Measurements from ENCODE around the gene CCDC172.

Gene CCDC172, protein sequence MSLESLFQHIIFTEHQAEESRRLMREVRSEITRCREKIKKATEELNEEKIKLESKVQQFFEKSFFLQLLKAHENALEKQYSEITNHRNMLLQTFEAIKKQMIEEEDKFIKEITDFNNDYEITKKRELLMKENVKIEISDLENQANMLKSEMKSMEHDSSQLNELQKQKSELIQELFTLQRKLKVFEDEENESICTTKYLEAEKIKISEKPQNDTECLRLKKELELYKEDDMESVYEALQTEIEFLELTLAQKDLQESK

DNA sequence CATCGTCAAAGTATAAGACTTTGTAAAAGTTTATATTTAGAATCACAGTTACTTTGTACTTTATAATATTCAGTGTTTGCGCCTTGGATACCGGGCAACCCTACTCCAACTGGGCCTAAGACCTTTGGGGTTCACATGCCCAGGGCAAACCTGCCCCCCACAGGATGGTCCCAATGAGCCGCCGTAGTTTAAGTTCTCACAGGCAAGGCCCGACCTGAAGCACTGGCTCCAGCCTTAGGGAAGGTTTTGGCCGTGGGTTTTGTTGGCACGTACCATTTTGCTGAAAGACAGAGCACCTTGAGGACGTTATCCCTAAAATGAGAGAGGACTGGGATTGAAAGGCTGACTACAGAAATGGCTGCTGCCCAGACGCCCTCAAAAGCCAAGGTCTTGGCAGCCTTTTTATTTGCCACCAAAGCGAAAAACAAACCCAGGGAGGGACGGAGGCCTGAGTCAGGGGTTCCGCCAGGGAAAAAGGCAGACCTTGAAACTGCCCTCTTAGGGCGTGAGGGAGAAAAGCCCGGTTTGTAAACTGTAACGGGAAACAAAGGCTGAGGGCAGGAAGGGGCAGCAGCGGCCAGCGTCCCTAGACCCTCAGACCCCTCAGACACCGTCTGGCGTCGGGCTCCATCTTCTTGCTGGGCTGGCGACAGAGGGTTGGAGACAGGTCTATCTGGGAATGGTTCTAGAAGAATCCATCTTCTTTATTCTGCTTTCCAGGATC, at the start of gene CCDC172:
Gene CCDC172, plus strand, starts transcription at position 222 of the 724 bp plus-strand sequence. CDS start 564 bp downstream, outside the sequence.
- H3K4me3 ChIP-seq (ENCODE audit: low read length): no peak within 1 kb of the TSS
- TF ChIP-seq, protein P1, sequence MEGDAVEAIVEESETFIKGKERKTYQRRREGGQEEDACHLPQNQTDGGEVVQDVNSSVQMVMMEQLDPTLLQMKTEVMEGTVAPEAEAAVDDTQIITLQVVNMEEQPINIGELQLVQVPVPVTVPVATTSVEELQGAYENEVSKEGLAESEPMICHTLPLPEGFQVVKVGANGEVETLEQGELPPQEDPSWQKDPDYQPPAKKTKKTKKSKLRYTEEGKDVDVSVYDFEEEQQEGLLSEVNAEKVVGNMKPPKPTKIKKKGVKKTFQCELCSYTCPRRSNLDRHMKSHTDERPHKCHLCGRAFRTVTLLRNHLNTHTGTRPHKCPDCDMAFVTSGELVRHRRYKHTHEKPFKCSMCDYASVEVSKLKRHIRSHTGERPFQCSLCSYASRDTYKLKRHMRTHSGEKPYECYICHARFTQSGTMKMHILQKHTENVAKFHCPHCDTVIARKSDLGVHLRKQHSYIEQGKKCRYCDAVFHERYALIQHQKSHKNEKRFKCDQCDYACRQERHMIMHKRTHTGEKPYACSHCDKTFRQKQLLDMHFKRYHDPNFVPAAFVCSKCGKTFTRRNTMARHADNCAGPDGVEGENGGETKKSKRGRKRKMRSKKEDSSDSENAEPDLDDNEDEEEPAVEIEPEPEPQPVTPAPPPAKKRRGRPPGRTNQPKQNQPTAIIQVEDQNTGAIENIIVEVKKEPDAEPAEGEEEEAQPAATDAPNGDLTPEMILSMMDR (conservative IDR thresholded peaks at IDR 0.05; ENCODE audit: low read length): no peak
- DNase-seq (ENCODE audit: low read depth): no peak

DNA sequence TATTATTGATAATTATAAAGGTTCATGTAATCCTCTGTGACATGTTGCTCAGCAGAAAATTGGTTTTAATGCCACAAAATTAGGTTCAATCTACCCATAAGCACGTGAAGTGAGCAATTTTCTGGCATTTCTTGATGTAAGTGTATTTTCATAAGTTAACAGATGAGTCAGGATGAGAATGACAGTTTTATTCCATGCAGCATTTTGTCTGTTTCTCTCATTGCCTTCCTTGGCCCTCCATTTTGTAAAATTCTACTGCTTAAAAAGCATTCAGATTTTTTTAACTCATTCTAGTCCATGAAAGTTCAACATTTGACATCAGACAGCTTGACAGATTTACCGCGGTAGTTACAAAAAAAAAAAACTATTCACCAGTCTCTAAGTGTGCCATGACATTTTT, 47.3 kb upstream of the CCDC172 start:
- DNase-seq (ENCODE audit: low read depth): no peak
- H3K4me3 ChIP-seq (ENCODE audit: low read length): no peak overlapping the region
- TF ChIP-seq, protein P1 (conservative IDR thresholded peaks at IDR 0.05; ENCODE audit: low read length): no peak

DNA sequence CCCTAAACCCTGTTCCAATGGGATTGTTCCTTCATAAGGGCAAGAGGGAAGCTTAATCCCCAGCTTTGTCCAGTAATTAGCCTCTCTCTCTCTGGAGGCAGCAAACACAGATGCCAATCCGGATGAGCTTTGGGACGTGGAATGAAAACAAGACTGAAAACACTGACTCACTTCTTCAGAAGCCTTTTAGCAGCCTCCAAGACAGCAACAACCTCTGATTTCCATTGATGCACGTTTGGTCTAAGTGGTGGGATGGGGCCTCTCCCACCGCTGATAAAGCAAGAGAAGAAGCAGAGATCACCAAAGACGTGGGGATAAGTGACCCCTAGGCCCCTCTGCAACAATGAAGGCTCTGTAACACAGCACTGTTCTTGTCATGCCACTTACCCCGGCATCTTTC, 45.4 kb upstream of the CCDC172 start:
- TF ChIP-seq, protein P1 (conservative IDR thresholded peaks at IDR 0.05; ENCODE audit: low read length): no peak
- peak; percentile 71 for DNase-seq (ENCODE audit: low read depth)
- H3K4me3 ChIP-seq (ENCODE audit: low read length): no peak overlapping the region

DNA sequence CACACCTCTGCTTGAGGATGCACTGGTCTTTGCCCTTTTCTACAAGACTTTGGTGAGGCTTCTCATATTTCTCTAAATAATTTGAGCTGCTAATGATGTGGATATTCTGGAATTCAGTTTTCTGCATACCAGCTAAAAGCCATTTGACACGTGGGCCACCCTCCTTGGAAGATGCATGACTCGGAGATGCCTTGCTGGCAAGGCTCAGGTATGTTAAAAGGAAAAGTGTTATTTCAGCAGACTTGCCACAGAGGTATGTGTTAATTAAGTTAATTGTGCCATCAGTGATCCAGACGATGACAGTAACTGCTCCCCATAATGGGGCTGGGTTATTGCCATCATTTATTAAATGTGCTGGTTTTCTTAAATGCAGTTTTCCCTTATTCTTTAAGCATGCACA, 42.5 kb upstream of the CCDC172 start:
- no peak overlapping the region for H3K4me3 ChIP-seq (ENCODE audit: low read length)
- peak; percentile 31 for DNase-seq (ENCODE audit: low read depth)
- TF ChIP-seq, protein P1 (conservative IDR thresholded peaks at IDR 0.05; ENCODE audit: low read length): no peak

DNA sequence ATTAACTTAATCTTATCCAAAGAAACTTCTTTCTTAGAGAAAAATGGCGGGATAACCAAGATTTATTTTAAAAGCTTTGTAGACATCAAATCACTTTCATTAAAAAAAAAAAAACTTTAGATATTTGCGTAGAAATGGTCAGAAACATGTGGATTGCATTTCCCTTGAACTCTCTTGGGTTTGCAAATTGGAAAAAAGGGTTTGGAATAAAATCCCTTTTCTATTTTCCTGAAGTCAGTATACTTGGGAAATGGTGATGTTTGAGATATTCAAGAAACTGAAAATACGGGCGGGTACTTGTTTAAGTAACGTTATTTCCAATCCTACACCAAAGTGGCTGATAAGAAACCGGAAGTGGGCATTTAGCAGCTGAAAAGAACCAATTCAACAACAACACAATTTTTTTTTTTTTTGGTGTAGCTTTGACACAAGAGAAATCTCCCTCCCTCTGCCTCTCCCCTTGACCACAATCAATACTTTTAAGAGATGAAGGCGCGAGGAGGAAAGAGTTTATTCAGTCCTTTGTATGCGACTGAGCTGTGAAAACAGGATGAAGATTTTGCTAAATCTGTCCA, 37.5 kb upstream of the CCDC172 start:
- TF ChIP-seq, protein P1 (conservative IDR thresholded peaks at IDR 0.05; ENCODE audit: low read length): no peak
- DNase-seq (ENCODE audit: low read depth): no peak
- no peak overlapping the region for H3K4me3 ChIP-seq (ENCODE audit: low read length)

DNA sequence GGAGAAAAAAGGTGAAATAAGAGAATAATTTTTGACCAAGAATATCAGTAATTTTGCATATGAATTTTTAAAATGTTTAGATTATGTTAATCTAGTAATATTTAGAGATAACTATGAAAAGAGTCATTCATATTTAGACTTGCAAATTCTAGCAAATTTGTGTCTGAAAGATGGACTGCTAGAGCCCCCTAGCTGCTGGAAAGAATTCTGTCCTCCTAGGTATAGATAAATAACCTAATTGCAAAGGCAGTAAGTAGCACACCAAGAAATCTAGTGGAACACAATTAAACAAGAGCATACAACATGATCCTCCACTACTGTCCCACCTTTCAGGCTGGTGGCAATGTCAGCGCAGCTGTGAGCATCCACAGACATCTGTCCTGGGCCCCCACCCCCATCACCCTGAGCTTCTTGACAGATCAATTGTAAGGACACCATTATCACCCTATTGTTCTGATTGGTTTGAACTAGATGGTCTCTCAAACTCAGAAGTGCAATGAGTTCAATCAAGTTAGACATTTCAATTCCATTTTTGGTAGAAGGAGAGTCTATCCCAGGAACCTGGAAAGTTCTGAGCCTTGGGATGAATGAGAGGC, 36.2 kb upstream of the CCDC172 start:
- H3K4me3 ChIP-seq (ENCODE audit: low read length): no peak overlapping the region
- TF ChIP-seq, protein P1 (conservative IDR thresholded peaks at IDR 0.05; ENCODE audit: low read length): peak; percentile 87
- DNase-seq (ENCODE audit: low read depth): peak; percentile 69
